Colonic mucosa (tissue), 4 donors: ENCODE measurements around the gene RRP9. TPM values are rescaled to one million over a fixed set of nuclear protein-coding genes. Genes with fewer than 3 reads are reported as not detected.
A peak's percentile ranks its signal among the peaks of the same experiment; 100 is the strongest.
"Not testable (repeated sequence)": the region's sequence is repeated elsewhere in the genome, so short reads cannot be mapped to it uniquely, and the experiment has no call there.

ENCODE experiments used
- DNase-seq: peaks from one replicate; pipeline ENCODE4 v3.0.0-alpha.2; 2020
- H3K27ac ChIP-seq: fragments of 200-600 bp; one replicate; pipeline ENCODE4 v1.8.0; 2021
- H3K27me3 ChIP-seq: fragments of 200-600 bp; one replicate; pipeline ENCODE4 v1.8.0; 2021
- H3K36me3 ChIP-seq: fragments of 200-600 bp; one replicate; pipeline ENCODE4 v1.8.0; 2021
- H3K4me1 ChIP-seq: fragments of 200-600 bp; one replicate; pipeline ENCODE4 v1.8.0; 2021; ENCODE audit warnings: mild to moderate bottlenecking
- H3K4me3 ChIP-seq: fragments of 200-600 bp; one replicate; pipeline ENCODE4 v1.8.0; 2021
- H3K9ac ChIP-seq, 2 donors: one replicate each; pipeline ENCODE4 v1.7.0; 2013; ENCODE audit warnings: control low read depth in 2 of 2, low read depth in 2 of 2, low read length in 2 of 2
- H3K9me3 ChIP-seq: fragments of 200-600 bp; one replicate; pipeline ENCODE4 v1.8.0; 2021
- CTCF ChIP-seq: fragments of 200-600 bp; IDR thresholded peaks from one replicate; pipeline ENCODE4 v1.8.0; 2022; ENCODE audit warnings: antibody characterized with exemption, mild to moderate bottlenecking
- intact Hi-C: fragments of 100-400 bp; cut with DNase I; formaldehyde crosslinking; loops from one replicate; pipeline ENCODE4 v1.14.1; 2022
- total RNA-seq, 2 donors: library from RNA; stranded (reverse); fragmentation: NEBNext Ultra II Directional in 1 of 2; extraction: Animal tissue kit (Norgen Biotek cat#: 25700) in 1 of 2; gene quantifications; one replicate each; pipeline ENCODE4 v1.2.1, GENCODE V29; 2021
- donor health status: healthy.
- donor health status: DM: no; HTN: no; CAD: no.
- donor health status: DM: no; HTN: no; CAD: no.

Gene RRP9
- 10 to 100 TPM in 1 of 2 donors, 1 to 10 TPM in 1; 9.6 to 24.7 TPM for total RNA-seq

DNA sequence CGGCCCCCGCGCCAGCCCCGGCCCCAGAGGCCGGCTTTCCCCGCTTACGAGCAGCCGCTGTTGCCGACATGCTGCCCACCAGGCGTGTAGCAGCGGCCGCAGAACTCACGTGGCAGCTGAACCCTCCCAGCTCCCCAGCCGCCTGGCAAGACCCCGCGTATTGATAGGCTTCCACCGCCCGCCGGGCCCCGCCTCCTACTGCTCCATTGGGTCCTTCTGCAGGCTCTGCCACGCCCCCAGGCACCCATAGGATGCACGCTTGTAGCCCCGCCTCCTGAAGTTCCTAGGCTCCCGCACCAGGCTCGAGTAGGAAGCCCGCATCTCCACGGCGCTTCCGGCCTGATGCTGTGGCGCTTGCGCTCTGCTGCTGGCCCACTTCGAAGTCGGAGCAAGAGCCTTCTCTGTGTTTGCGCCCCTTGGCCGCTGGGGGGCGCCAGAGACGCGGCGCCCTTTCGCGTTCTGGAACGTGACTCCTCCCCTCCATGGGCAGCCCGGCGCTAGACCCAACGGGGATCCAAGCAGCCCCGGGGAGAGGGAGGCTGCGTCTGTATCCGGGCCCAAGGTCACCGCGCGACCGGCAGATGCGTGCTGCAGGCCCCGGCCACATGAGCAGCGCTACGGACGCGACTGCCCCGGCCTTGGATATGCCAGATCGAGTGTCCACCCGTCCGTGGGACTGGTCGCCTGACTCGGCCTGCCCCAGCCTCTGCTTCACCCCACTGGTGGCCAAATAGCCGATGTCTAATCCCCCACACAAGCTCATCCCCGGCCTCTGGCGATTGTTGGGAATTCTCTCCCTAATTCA is at the start of gene RRP9, which contains the start of gene PARP3:
Gene RRP9 (minus strand): TSS at position 107 of the 805 bp plus-strand sequence. CDS start 37 bp downstream, at position 70.
Gene PARP3 (plus strand): TSS at position 566 of the 805 bp plus-strand sequence. CDS start 993 bp downstream, outside the sequence.
- no peaks in the 10 kb centered on the region for H3K36me3 ChIP-seq
- H3K9me3 ChIP-seq = no peaks in the 10 kb centered on the region
- H3K9ac ChIP-seq = peak within 1 kb of the TSS; percentile 88 to 99
- peak; percentile 98 for TF ChIP-seq CTCF
- H3K4me1 ChIP-seq = peaks cover 13% of the 10 kb centered on the region
- H3K27me3 ChIP-seq = no peaks in the 10 kb centered on the region
- H3K27ac ChIP-seq = peak within 1 kb of the TSS; percentile 97
- intact Hi-C loops = loop anchor here (5.0 kb wide), 1 partner anchor 185 kb away; no protein-coding TSS in a partner anchor
- peak within 1 kb of the TSS; percentile 82 for H3K4me3 ChIP-seq
- DNase-seq = peak; percentile 99

DNA sequence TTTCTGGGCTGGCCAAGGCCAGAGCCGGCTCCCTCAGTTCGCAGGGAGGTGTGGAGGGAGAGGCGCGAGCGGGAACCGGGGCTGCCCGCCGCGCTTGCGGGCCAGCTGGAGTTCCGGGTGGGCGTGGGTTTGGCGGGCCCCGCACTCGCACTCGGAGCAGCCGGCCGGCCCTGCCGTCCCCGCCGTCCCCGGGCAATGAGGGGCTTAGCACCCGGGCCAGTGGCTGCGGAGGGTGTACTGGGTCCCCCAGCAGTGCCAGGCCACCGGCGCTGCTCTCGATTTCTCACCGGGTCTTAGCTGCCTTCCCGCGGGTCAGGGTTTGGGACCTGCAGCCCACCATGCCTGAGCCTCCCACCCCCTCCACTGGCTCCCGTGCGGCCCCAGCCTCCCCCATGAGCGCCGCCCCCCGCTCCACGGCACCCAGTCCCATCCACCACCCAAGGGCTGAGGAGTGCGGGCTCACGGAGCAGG is 48.8 kb upstream of the RRP9 start:
- not testable (repeated sequence) for H3K36me3 ChIP-seq

GRCh38 chr3:51988286-51989146 is 46.8 kb upstream of the RRP9 start:
- Histone ChIP-seq H3K36me3 (no peaks in the 10 kb centered on the region), H3K4me3 (no peak overlapping the region), H3K9me3 (no peaks in the 10 kb centered on the region), H3K4me1 (peaks cover 8% of the 10 kb centered on the region), H3K27me3 (no peaks in the 10 kb centered on the region), H3K27ac (no peak overlapping the region), H3K9ac (peak overlapping the region in 1 of 2 donors; percentile 7)
- intact Hi-C loops = no loop called here
- DNase-seq = no peak
- no peak for TF ChIP-seq CTCF

More for the DNA sequence above, 48.8 kb upstream of the RRP9 start:
- H3K9ac ChIP-seq, DNase-seq, H3K9me3 ChIP-seq, H3K27me3 ChIP-seq, H3K4me3 ChIP-seq, H3K27ac ChIP-seq, intact Hi-C loops, H3K4me1 ChIP-seq: not testable (repeated sequence)

GRCh38 chr3:51987568-51987967 is 45.9 kb upstream of the RRP9 start:
- Histone ChIP-seq H3K9ac (no peak overlapping the region), H3K9me3 (no peaks in the 10 kb centered on the region), H3K36me3 (no peaks in the 10 kb centered on the region), H3K27me3 (no peaks in the 10 kb centered on the region), H3K27ac (no peak overlapping the region), H3K4me1 (peaks cover 8% of the 10 kb centered on the region), H3K4me3 (no peak overlapping the region)
- no peak for DNase-seq
- no peak for TF ChIP-seq CTCF
- intact Hi-C loops = no loop called here

DNA sequence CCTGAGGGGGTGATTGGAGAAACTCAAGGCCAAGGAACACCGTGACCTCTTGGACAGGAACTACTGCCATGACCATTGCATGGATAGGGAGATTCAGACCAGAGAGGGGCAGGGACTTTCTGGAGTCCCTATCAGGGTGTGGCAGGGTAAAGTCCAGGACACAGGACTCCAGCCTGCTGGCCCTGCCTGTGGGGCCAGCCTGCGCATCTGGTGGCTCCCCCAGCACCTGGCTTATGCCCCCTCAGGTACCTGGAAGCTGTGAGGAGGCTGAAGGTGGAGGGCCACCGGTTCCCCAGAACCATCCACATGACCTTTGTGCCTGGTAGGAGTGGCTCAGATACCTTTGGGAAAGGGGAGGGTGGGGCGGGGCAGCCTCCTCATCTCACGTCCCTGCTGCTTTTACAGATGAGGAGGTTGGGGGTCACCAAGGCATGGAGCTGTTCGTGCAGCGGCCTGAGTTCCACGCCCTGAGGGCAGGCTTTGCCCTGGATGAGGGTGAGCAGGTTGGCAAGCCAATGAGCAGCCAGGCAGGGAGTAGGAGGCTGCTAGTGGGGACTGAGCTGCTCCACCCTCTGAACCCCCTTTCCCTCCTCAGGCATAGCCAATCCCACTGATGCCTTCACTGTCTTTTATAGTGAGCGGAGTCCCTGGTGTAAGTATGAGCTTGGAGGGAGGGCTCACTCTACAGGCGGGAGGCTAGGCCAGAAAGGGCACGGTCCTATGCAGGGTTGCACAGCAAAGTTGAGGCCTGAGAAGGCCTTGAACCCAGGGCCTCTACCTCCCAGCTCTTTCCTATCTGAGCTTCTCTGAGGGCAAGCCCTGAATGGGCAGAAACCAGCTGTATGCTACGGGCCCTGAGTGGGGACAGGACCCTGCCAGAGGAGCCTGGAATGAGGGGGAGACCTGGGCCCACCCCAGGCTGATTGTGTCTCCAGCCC is 44.6 kb upstream of the RRP9 start:
- DNase-seq = peak; percentile 76
- H3K36me3 ChIP-seq = no peaks in the 10 kb centered on the region
- peaks cover 13% of the 10 kb centered on the region for H3K4me1 ChIP-seq
- H3K9me3 ChIP-seq = no peaks in the 10 kb centered on the region
- peak overlapping the region in 1 of 2 donors; percentile 58 for H3K9ac ChIP-seq
- no peak overlapping the region for H3K4me3 ChIP-seq
- no peaks in the 10 kb centered on the region for H3K27me3 ChIP-seq
- intact Hi-C loops = no loop called here
- no peak for TF ChIP-seq CTCF
- H3K27ac ChIP-seq = peak overlapping the region; percentile 44
